ENCODE data around the gene LATS2.

The LATS2 gene

GRCh38 chr13:21089830-21090229, 28.4 kb upstream of the LATS2 start:
- TF ChIP-seq TAF1 (IDR thresholded peaks at IDR 0.05; ENCODE audit: borderline replicate concordance, insufficient read depth, low read length): no peak

- TF ChIP-seq, protein P1, sequence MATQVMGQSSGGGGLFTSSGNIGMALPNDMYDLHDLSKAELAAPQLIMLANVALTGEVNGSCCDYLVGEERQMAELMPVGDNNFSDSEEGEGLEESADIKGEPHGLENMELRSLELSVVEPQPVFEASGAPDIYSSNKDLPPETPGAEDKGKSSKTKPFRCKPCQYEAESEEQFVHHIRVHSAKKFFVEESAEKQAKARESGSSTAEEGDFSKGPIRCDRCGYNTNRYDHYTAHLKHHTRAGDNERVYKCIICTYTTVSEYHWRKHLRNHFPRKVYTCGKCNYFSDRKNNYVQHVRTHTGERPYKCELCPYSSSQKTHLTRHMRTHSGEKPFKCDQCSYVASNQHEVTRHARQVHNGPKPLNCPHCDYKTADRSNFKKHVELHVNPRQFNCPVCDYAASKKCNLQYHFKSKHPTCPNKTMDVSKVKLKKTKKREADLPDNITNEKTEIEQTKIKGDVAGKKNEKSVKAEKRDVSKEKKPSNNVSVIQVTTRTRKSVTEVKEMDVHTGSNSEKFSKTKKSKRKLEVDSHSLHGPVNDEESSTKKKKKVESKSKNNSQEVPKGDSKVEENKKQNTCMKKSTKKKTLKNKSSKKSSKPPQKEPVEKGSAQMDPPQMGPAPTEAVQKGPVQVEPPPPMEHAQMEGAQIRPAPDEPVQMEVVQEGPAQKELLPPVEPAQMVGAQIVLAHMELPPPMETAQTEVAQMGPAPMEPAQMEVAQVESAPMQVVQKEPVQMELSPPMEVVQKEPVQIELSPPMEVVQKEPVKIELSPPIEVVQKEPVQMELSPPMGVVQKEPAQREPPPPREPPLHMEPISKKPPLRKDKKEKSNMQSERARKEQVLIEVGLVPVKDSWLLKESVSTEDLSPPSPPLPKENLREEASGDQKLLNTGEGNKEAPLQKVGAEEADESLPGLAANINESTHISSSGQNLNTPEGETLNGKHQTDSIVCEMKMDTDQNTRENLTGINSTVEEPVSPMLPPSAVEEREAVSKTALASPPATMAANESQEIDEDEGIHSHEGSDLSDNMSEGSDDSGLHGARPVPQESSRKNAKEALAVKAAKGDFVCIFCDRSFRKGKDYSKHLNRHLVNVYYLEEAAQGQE (IDR thresholded peaks at IDR 0.05; ENCODE audit: insufficient read depth in 1 of 2, low read depth in 2 of 2, low read length in 2 of 2): no peak
- no peak for TF ChIP-seq TAF1 (IDR thresholded peaks at IDR 0.05; ENCODE audit: borderline replicate concordance, insufficient read depth, low read length)
- TF ChIP-seq POLR2AphosphoS5 (IDR thresholded peaks at IDR 0.05; ENCODE audit: low read depth, low read length): no peak
- TF ChIP-seq SIN3A (IDR thresholded peaks at IDR 0.05; ENCODE audit: borderline replicate concordance, insufficient read depth, low read length): no peak
- TF ChIP-seq FOXP2 (optimal IDR thresholded peaks at IDR 0.05; ENCODE audit: borderline replicate concordance, extremely low read depth, extremely low read length, insufficient read depth): no peak
These were observed 27.1 kb upstream of the LATS2 start for GRCh38 chr13:21088534-21088933.

DNA sequence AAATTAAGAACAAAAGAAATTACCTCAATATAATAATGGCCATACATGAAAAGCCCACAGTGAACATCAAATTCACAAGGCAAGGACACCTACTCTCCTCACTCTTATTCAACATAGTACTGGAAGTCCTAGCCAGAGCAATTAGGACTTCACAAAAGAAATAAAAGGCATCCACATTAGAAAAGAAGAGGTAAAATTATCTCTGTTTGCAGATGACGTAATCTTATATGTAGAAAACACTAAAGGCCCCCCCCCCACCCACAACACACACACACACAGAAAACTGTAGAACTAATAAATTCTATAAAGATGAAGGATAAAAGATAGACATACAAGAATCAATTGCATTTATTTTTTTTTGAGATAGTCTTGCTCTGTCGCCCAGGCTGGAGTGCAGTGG, 25.5 kb upstream of the LATS2 start:
- TF ChIP-seq POLR2AphosphoS5 (IDR thresholded peaks at IDR 0.05; ENCODE audit: low read depth, low read length) (no peak), FOXP2 (optimal IDR thresholded peaks at IDR 0.05; ENCODE audit: borderline replicate concordance, extremely low read depth, extremely low read length, insufficient read depth) (no peak), SIN3A (IDR thresholded peaks at IDR 0.05; ENCODE audit: borderline replicate concordance, insufficient read depth, low read length) (no peak), TAF1 (IDR thresholded peaks at IDR 0.05; ENCODE audit: borderline replicate concordance, insufficient read depth, low read length) (no peak)
- TF ChIP-seq, protein P1 (IDR thresholded peaks at IDR 0.05; ENCODE audit: insufficient read depth in 1 of 2, low read depth in 2 of 2, low read length in 2 of 2): no peak

DNA sequence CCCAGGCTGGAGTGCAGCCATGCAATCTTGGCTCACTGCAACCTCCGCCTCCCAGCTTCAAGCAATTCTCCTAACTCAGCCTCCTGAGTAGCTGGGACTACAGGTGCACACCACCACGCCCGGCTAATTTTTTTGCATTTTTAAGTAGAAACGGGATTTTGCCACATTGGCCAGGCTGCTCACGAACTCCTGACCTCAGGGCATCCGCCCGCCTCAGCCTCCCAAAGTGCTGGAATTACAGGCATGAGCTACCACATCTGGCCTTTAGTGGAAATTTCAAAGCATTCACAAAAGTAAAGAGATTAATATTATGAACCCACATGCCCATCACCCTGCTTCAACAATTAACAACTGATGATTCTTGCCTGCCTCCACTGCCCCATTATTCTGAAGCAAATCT, 20.5 kb upstream of the LATS2 start:
- TF ChIP-seq, protein P1 (IDR thresholded peaks at IDR 0.05; ENCODE audit: insufficient read depth in 1 of 2, low read depth in 2 of 2, low read length in 2 of 2): no peak
- TF ChIP-seq POLR2AphosphoS5 (IDR thresholded peaks at IDR 0.05; ENCODE audit: low read depth, low read length): no peak
- no peak for TF ChIP-seq FOXP2 (optimal IDR thresholded peaks at IDR 0.05; ENCODE audit: borderline replicate concordance, extremely low read depth, extremely low read length, insufficient read depth)
- TF ChIP-seq SIN3A (IDR thresholded peaks at IDR 0.05; ENCODE audit: borderline replicate concordance, insufficient read depth, low read length): no peak
- no peak for TF ChIP-seq TAF1 (IDR thresholded peaks at IDR 0.05; ENCODE audit: borderline replicate concordance, insufficient read depth, low read length)

GRCh38 chr13:21080593-21080891, 19.2 kb upstream of the LATS2 start:
- TF ChIP-seq POLR2AphosphoS5 (IDR thresholded peaks at IDR 0.05; ENCODE audit: low read depth, low read length): no peak
- no peak for TF ChIP-seq SIN3A (IDR thresholded peaks at IDR 0.05; ENCODE audit: borderline replicate concordance, insufficient read depth, low read length)
- TF ChIP-seq FOXP2 (optimal IDR thresholded peaks at IDR 0.05; ENCODE audit: borderline replicate concordance, extremely low read depth, extremely low read length, insufficient read depth): no peak
- no peak for TF ChIP-seq TAF1 (IDR thresholded peaks at IDR 0.05; ENCODE audit: borderline replicate concordance, insufficient read depth, low read length)
- TF ChIP-seq, protein P1 (IDR thresholded peaks at IDR 0.05; ENCODE audit: insufficient read depth in 1 of 2, low read depth in 2 of 2, low read length in 2 of 2): no peak
